ENCODE measurements around the gene SLC9A9.

- TF ChIP-seq CTCF (IDR thresholded peaks at IDR 0.05; ENCODE audit: low read depth, low read length, missing input control): no peak
- TF ChIP-seq ZBTB33 (IDR thresholded peaks at IDR 0.05): no peak
- TF ChIP-seq MAX (IDR thresholded peaks at IDR 0.05): no peak
- TF ChIP-seq GABPA (IDR thresholded peaks at IDR 0.05 in 1 of 2, conservative IDR thresholded peaks at IDR 0.05 in 1 of 2): no peak
- no peak for TF ChIP-seq TAF1 (conservative IDR thresholded peaks at IDR 0.05)
- no peak for TF ChIP-seq RXRA (IDR thresholded peaks at IDR 0.05)
- TF ChIP-seq REST (IDR thresholded peaks at IDR 0.05): no peak
- no peak for TF ChIP-seq ATF3 (IDR thresholded peaks at IDR 0.05)
- no peak for TF ChIP-seq HNF4A (conservative IDR thresholded peaks at IDR 0.05)
- no peak for TF ChIP-seq RAD21 (IDR thresholded peaks at IDR 0.05)
- TF ChIP-seq FOXA1 (IDR thresholded peaks at IDR 0.05): no peak
Observed at GRCh38 chr3:143361589-143361988, 486.7 kb downstream of the SLC9A9 start.
